ENCODE results near the gene RPGRIP1L. TPM values are rescaled to one million over a fixed set of nuclear protein-coding genes. Genes with fewer than 3 reads are reported as not detected.

The RPGRIP1L gene
- polyA plus RNA-seq, 1 experiment = 5.0 TPM

- Histone ChIP-seq H3K27me3 (ENCODE audit: control insufficient read depth, insufficient read depth, low read length) (no peaks in the 10 kb centered on the region), H3K4me3 (ENCODE audit: low read depth, low read length) (no peak overlapping the region), H3K36me3 (ENCODE audit: control insufficient read depth, insufficient read depth, low read length) (no peaks in the 10 kb centered on the region; the same call in 1 of the 2 replicates)
- ChIA-PET POLR2A (no interaction called here), CTCF (no interaction called here)
- DNase-seq (ENCODE audit: low read depth) = no peak
- TF ChIP-seq, protein P1, sequence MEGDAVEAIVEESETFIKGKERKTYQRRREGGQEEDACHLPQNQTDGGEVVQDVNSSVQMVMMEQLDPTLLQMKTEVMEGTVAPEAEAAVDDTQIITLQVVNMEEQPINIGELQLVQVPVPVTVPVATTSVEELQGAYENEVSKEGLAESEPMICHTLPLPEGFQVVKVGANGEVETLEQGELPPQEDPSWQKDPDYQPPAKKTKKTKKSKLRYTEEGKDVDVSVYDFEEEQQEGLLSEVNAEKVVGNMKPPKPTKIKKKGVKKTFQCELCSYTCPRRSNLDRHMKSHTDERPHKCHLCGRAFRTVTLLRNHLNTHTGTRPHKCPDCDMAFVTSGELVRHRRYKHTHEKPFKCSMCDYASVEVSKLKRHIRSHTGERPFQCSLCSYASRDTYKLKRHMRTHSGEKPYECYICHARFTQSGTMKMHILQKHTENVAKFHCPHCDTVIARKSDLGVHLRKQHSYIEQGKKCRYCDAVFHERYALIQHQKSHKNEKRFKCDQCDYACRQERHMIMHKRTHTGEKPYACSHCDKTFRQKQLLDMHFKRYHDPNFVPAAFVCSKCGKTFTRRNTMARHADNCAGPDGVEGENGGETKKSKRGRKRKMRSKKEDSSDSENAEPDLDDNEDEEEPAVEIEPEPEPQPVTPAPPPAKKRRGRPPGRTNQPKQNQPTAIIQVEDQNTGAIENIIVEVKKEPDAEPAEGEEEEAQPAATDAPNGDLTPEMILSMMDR (IDR thresholded peaks at IDR 0.05; ENCODE audit: insufficient read depth, low read depth, low read length) = no peak
Measured at GRCh38 chr16:53598511-53599275, 105.0 kb downstream of the RPGRIP1L start.

- ChIA-PET POLR2A (no interaction called here), CTCF (no interaction called here)
- Histone ChIP-seq H3K36me3 (ENCODE audit: control insufficient read depth, insufficient read depth, low read length) (no peaks in the 10 kb centered on the region; the same call in 1 of the 2 replicates), H3K27me3 (ENCODE audit: control insufficient read depth, insufficient read depth, low read length) (no peaks in the 10 kb centered on the region), H3K4me3 (ENCODE audit: low read depth, low read length) (no peak overlapping the region)
- TF ChIP-seq, protein P1 (IDR thresholded peaks at IDR 0.05; ENCODE audit: insufficient read depth, low read depth, low read length) = no peak
- no peak for DNase-seq (ENCODE audit: low read depth)
Measured at GRCh38 chr16:53597776-53598175, 105.9 kb downstream of the RPGRIP1L start.

DNA sequence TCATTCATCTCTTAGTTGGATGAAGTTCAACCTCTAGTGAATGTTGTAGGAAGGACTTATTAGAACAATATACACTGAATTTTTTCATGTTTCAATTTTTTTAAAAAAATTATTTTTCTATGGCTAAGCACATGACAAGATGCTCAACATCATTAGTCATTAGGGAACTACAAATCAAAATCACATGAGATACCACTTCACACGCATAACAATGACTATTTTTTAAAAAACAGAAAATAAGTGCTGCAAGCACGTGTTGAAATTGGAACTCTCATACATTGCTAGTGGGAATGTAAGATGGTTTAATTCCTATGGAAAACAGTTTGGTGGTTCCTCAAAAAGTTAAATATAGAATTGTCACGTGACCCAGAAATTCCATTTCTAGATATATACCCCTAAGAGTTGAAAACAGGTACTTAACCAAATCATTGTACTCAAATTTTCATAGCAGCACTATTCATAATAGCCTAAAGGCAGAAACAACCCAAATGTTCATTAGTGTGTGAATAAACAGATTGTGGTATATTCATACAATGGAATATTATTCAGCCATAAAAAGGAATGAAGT lies 115.5 kb downstream of the RPGRIP1L start:
- DNase-seq (ENCODE audit: low read depth) = no peak
- Histone ChIP-seq H3K4me3 (ENCODE audit: low read depth, low read length) (no peak overlapping the region), H3K27me3 (ENCODE audit: control insufficient read depth, insufficient read depth, low read length) (no peaks in the 10 kb centered on the region), H3K36me3 (ENCODE audit: control insufficient read depth, insufficient read depth, low read length) (no peaks in the 10 kb centered on the region)
- CTCF ChIA-PET = no interaction called here
- TF ChIP-seq, protein P1 (IDR thresholded peaks at IDR 0.05; ENCODE audit: insufficient read depth, low read depth, low read length) = no peak
- POLR2A ChIA-PET = no interaction called here

DNA sequence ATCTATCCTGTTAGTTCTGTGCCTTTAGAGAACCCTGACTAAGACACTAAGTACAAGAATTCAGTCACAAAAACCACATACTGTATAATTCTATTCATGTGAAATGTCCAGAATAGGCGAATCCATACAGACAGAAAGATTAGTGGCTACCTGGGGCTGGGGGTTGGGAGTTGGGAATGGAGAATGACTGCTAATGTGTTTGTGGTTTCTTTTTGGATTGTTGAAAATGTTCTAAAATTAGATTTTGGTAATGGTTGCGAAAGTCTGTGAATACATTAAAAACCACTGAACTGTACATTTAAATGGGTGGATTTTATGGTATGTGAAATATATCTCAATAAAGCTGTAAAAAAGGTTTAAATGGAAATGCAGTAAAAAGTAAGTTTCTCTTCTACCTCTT lies 120.3 kb downstream of the RPGRIP1L start:
- Histone ChIP-seq H3K36me3 (ENCODE audit: control insufficient read depth, insufficient read depth, low read length) (no peaks in the 10 kb centered on the region), H3K4me3 (ENCODE audit: low read depth, low read length) (no peak overlapping the region), H3K27me3 (ENCODE audit: control insufficient read depth, insufficient read depth, low read length) (no peaks in the 10 kb centered on the region)
- TF ChIP-seq, protein P1 (IDR thresholded peaks at IDR 0.05; ENCODE audit: insufficient read depth, low read depth, low read length) = no peak
- DNase-seq (ENCODE audit: low read depth) = no peak
- CTCF ChIA-PET = no interaction called here
- POLR2A ChIA-PET = no interaction called here

GRCh38 chr16:53581784-53582183 lies 121.9 kb downstream of the RPGRIP1L start:
- POLR2A ChIA-PET = no interaction called here
- DNase-seq (ENCODE audit: low read depth) = no peak

More at GRCh38 chr16:53581784-53582183, 121.9 kb downstream of the RPGRIP1L start:
- Histone ChIP-seq H3K36me3 (ENCODE audit: control insufficient read depth, insufficient read depth, low read length) (no peaks in the 10 kb centered on the region), H3K27me3 (ENCODE audit: control insufficient read depth, insufficient read depth, low read length) (no peaks in the 10 kb centered on the region), H3K4me3 (ENCODE audit: low read depth, low read length) (no peak overlapping the region)
- TF ChIP-seq, protein P1 (IDR thresholded peaks at IDR 0.05; ENCODE audit: insufficient read depth, low read depth, low read length) = no peak
- CTCF ChIA-PET = interaction anchor here (1.5 kb wide), 1 partner anchor 32 kb away, joined by 3 read pairs; no protein-coding TSS in a partner anchor

Data from BJ (cell line).